Neutrophil (primary cell): ENCODE results near the gene STARD13.

Source experiments
- H3K27ac ChIP-seq: fragments of 200-600 bp; sonication (generic); 2 replicates; pipeline ENCODE4 v1.5.1; 2016; ENCODE audit warnings: mild to moderate bottlenecking, moderate library complexity
- H3K27me3 ChIP-seq: fragments of 200-600 bp; sonication (generic); 2 replicates; pipeline ENCODE4 v1.6.0; 2016; ENCODE audit warnings: mild to moderate bottlenecking
- H3K36me3 ChIP-seq: fragments of 200-600 bp; sonication (generic); 2 replicates; pipeline ENCODE4 v1.5.1; 2017
- H3K4me1 ChIP-seq, 2 experiments: fragments of 200-600 bp in 1 of 2; sonication (generic) in 1 of 2; 1 replicate in 1 of 2; 2 replicates in 1 of 2; pipeline versions ENCODE4 v1.5.1 to v1.6.1; 2013 to 2016; ENCODE audit warnings: low read depth in 1 of 2, low read length in 1 of 2, mild to moderate bottlenecking in 1 of 2, moderate library complexity in 1 of 2; ENCODE audit not compliant: control insufficient read depth in 1 of 2, insufficient read depth in 1 of 2
- H3K4me3 ChIP-seq, 2 experiments: fragments of 200-600 bp in 1 of 2; sonication (generic) in 1 of 2; 1 replicate in 1 of 2; 2 replicates in 1 of 2; pipeline ENCODE4 v1.5.1; 2013 to 2016; ENCODE audit warnings: low read depth in 1 of 2, low read length in 1 of 2, mild to moderate bottlenecking in 1 of 2, moderate library complexity in 1 of 2
- H3K9me3 ChIP-seq: fragments of 200-600 bp; sonication (generic); 2 replicates; pipeline ENCODE4 v1.5.1; 2016
- CTCF ChIP-seq: fragments of 200-600 bp; sonication (generic); IDR thresholded peaks from 2 replicates; pipeline ENCODE4 v1.5.1; 2016; ENCODE audit warnings: antibody characterized with exemption

STARD13 gene

GRCh38 chr13:33263484-33263883 lies 22.1 kb downstream of the STARD13 start:
- no peak for TF ChIP-seq CTCF
- no peaks in the 10 kb centered on the region for H3K9me3 ChIP-seq
- no peak overlapping the region for H3K4me3 ChIP-seq
- no peaks in the 10 kb centered on the region for H3K4me1 ChIP-seq
- no peaks in the 10 kb centered on the region for H3K36me3 ChIP-seq
- H3K27ac ChIP-seq, result no peak overlapping the region
- no peaks in the 10 kb centered on the region for H3K27me3 ChIP-seq

- no peak for TF ChIP-seq CTCF
- Histone ChIP-seq H3K4me3 (no peak overlapping the region), H3K27me3 (no peaks in the 10 kb centered on the region), H3K36me3 (no peaks in the 10 kb centered on the region), H3K9me3 (no peaks in the 10 kb centered on the region), H3K4me1 (no peaks in the 10 kb centered on the region), H3K27ac (no peak overlapping the region)
Observed at GRCh38 chr13:33262997-33263396, 22.6 kb downstream of the STARD13 start.

- Histone ChIP-seq H3K27ac (no peak overlapping the region), H3K36me3 (no peaks in the 10 kb centered on the region), H3K4me1 (no peaks in the 10 kb centered on the region), H3K9me3 (no peaks in the 10 kb centered on the region), H3K4me3 (no peak overlapping the region), H3K27me3 (no peaks in the 10 kb centered on the region)
- TF ChIP-seq CTCF, result no peak
Observed at GRCh38 chr13:33262594-33262993, 23.0 kb downstream of the STARD13 start.

GRCh38 chr13:33262062-33262487 lies 23.5 kb downstream of the STARD13 start:
- no peaks in the 10 kb centered on the region for H3K4me1 ChIP-seq
- H3K27me3 ChIP-seq, result no peaks in the 10 kb centered on the region
- H3K4me3 ChIP-seq, result no peak overlapping the region
- TF ChIP-seq CTCF, result no peak
- no peaks in the 10 kb centered on the region for H3K36me3 ChIP-seq
- H3K9me3 ChIP-seq, result no peaks in the 10 kb centered on the region
- H3K27ac ChIP-seq, result no peak overlapping the region

- Histone ChIP-seq H3K4me1 (no peaks in the 10 kb centered on the region), H3K27ac (no peak overlapping the region), H3K36me3 (no peaks in the 10 kb centered on the region), H3K27me3 (no peaks in the 10 kb centered on the region), H3K9me3 (no peaks in the 10 kb centered on the region), H3K4me3 (no peak overlapping the region)
- TF ChIP-seq CTCF, result no peak
Observed at GRCh38 chr13:33261387-33262061, 24.0 kb downstream of the STARD13 start.
